NCI-H1930 (cell line): ENCODE results near the gene GEMIN4.
"Not testable (repeated sequence)": the region's sequence is repeated elsewhere in the genome, so short reads cannot be mapped to it uniquely, and the experiment has no call there.

Source experiments
- DNase-seq, 2 experiments: peaks; one replicate each; lab custom pipeline; 2025; lab: John Stamatoyannopoulos, UW

GEMIN4 gene

DNA sequence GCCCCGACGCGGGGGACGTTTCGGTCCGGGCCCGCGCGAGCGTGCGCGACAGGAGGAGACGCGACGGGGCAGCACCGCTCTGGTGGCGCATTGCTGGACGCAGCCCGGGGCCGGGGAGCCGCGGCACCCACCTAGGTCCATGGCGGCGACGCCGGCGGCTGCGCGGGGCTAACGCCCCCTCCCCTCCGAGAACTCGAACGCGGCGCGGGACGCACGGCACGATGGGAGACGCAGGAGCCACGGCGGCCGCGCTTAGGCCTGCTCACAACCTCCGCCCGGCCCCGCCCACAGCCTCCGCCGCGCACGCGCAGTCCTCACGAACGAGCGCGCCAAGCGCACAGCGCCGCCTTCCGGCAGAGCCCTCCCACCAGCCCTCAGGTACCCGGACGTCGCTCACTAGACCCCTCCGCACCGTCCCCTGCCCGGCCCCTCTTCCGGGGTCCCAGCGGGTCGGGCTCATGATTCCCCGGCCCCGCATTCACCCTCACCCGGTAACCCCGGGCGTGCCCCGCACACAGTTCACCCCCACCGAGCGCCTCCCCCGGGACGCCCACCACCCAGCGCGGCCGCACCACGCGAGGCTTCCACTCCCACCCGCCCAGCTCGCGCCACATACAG lies at the start of gene GEMIN4:
GEMIN4 (minus strand) TSS at position 263 of the 618 bp plus-strand sequence; CDS start at position 141, 122 bp downstream.
- DNase-seq, result peak; percentile 88 to 93

DNA sequence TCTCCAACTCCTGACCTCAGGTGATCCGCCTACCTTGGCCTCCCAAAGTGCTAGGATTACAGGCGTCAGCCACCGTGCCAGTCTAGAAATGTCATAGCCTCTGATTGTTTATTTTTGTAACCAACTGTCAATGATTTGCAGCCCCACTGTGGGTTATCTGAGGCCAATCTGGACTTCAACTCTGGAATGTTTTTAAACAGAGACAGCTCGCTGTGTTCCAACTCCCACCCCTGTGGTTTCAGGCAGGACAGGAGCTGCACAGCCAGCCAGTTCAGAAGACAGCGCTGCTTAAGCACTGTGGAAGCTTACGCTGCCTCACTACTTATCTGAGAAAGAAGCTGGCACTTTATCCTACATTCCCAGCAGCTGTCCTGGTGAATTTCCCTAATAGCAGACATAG lies 49.6 kb upstream of the GEMIN4 start:
- DNase-seq, result no peak

DNA sequence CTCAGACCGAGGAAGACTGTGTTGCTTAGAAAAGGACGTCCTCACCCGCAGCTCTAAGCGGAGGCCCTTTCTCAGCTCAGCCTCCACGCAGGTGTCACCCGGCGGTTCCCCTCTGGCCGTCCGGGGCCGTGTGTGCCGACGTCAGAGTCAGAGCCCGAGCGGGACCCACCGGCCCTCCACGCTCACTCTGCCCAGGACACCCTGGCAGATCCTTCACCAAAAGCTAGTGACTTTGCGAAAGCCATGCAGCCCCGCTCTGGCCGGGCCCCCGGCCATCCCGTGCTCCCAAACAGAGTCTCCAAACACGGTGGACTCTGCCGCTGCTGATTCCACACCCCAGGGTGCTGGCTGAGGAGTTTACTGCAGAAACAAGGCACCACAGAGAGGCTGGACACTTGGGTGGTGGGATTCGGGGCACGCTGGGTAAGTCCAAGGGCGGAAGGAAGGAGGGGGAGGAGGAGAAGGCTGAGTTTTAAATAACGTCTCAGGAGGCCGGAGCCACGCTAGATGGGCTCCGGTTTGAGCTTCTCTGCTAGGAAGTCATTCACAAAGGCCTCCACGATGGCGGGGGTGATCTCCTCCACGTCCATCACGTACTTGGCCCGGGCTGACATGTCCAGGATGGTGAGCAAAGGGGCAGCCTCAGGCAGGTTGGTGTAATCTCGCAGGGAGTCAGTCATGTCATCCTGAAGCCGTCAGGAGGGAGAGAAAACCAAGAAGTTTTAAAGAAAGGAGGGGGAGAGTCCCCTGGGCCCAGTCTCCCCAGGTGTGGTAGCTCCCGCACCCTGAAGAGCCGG lies 48.6 kb upstream of the GEMIN4 start:
- no peak for DNase-seq

GRCh38 chr17:799261-799660 lies 47.2 kb upstream of the GEMIN4 start:
- DNase-seq, result no peak

DNA sequence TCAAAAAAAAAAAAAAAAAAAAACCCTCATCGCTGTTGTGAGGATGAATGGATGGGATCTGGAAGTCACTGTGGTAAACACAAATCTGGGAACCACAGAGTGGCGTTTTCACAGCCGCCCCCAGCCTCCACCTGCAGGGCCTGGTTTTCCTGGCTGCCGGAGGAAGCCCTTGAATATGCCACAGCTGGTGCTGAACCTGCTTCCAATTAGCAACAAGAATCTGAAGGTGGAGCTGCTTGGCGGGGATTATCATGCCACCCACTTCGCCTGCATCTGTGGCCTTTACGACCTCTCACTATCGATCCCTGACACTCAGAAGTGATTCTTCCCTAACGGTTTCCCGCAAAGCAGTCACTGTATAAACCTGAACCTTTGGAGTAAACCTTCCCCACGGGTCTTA lies 46.2 kb upstream of the GEMIN4 start:
- DNase-seq, result no peak

GRCh38 chr17:797236-797840 lies 45.3 kb upstream of the GEMIN4 start:
- no peak for DNase-seq

- DNase-seq, result no peak
These were observed 44.5 kb upstream of the GEMIN4 start for GRCh38 chr17:796609-797008.

DNA sequence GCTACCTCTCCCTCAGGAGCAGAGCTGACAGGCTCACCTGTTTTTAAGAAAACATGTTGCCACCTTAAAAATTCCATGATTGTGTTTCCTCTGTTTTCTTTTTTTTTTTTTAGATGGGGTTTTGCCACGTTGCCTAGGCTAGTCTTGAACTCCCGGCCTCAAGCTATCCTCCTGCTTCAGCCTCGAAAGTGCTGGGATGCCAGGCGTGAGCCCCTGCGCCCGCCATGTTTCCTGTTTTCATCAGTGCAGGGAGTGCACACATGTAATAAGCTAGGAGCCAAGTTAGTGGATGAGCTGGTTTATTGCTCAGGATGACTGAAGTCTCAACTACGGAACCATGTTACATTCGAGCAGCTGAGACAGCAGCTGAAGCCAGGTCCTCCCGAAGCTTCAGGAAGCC lies 43.7 kb upstream of the GEMIN4 start:
- no peak for DNase-seq

DNA sequence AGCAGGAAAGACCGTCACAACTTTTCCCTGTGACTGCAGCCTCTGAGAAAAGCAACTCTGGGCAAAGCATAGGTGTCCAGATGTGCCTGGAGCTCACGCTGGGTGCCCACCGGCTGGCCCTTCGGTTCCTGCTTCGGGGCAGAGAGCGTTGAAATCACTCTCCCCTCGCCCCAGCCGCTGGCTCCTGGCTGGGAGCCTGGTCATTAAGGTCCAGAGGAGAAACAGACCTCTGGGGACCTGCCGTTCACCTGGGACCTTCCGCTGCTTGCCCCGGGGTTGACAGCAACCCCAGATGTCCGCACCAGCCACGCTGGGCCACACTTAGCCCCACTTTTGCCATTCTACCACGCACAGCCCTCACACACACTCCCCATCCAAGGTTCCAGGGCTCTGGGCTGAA lies 43.2 kb upstream of the GEMIN4 start:
- DNase-seq, result no peak

- DNase-seq, result peak in 1 of 2 experiments; percentile 17
These were observed 42.8 kb upstream of the GEMIN4 start for GRCh38 chr17:794876-795275.

- no peak for DNase-seq
These were observed 40.2 kb upstream of the GEMIN4 start for GRCh38 chr17:792277-792676.

GRCh38 chr17:791829-792228 lies 39.8 kb upstream of the GEMIN4 start:
- no peak for DNase-seq

DNA sequence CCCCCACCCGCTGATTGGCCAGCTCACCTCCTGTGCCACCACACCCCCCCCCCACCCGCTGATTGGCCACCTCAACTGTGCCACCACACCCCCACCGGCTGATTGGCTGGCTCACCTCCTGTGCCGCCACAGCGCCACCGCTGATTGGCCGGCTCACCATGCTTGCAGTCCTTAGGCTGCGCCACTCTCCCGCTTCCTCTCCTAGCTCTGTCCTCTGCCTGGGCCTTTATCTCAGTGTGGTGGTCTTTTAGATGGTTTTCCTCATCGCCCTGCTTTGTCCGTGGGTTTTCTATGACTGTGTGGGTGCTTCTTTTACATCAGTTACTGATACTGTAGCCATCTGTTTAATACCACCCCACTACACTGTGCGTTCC lies 38.8 kb upstream of the GEMIN4 start:
- not testable (repeated sequence) for DNase-seq

DNA sequence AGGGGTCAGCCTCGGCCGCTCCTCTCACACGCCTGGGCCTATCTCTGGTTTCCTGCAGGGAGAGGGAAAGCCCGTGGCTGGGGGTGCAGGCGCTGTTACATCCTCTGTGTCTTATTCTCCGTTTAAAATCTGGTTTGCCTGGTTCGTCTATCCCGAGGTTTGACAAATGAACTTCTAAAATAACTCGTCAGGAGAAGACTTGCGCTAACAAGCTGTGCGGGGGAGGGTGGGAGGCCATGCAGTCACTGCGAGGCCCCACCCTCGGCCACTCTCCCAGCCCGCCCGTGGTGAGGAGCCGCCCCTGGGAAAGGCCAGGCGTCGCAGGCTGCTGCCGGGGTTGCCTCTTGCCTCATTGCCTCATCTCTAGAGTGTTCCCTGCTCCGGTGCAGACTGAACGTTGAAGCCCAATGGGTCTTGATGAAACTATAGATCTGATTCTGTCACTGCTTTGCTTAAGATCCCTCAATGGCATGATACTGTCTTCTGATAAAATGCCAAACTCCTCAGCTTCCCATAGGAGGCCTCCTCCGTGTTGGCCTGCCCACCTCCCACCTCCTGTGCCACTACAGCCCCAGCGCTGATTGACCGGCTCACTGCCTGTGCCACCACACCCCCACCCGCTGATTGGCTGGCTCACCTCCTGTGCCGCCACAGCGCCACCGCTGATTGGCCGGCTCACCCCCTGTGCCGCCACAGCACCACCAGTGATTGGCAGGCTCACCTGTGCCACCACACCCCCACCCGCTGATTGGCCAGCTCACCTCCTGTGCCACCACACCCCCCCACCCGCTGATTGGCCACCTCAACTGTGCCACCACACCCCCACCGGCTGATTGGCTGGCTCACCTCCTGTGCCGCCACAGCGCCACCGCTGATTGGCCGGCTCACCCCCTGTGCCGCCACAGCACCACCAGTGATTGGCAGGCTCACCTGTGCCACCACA lies 38.1 kb upstream of the GEMIN4 start:
- DNase-seq, result not testable (repeated sequence)

GRCh38 chr17:789160-789840 lies 37.2 kb upstream of the GEMIN4 start:
- no peak for DNase-seq

GRCh38 chr17:788551-788950 lies 36.5 kb upstream of the GEMIN4 start:
- DNase-seq, result no peak

DNA sequence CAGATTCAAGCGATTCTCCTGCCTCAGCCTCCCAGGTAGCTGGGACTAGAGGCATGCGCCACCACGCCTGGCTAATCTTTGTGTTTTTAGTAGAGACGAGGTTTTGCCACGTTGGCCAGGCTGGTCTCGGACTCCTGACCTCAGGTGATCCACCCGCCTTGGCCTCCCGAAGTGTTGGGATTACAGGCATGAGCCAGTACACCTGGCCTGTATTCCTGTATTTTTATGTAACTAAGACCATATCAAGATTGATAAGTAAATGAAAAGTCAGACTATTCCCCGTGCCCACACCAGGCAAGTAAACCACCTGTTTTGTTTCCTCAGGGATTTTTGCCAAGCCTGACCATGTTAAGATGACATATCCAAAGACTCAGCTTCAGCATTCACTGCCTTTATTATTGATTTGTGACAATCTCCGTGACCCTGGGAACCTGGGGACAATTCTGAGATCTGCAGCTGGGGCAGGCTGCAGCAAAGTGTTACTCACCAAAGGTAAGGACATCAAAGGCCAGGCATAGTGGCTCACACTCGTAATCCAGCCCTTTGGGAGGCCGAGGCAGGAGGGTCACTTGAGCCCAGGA lies 35.7 kb upstream of the GEMIN4 start:
- no peak for DNase-seq

DNA sequence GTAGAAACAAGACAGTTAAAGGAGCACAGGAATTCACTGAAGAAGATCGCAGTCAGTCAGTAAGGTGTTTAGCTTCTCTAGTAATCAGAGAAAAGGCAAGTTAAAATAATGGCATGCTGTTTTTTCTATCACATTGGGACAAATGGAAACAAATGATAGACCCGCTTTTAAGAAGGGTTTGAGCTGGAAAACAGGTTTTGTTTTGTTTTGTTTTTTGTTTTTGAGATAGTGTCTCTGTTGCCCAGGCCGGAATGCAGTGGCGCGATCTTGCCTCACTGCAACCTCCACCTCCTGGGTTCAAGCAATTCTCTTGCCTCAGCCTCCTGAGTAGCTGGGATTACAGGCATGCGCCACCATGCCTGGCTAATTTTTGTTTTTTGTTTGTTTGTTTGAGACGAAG lies 33.8 kb upstream of the GEMIN4 start:
- DNase-seq, result not testable (repeated sequence)

GRCh38 chr17:784143-784542 lies 32.1 kb upstream of the GEMIN4 start:
- no peak for DNase-seq

- peak; percentile 56 to 88 for DNase-seq
These were observed 30.0 kb upstream of the GEMIN4 start, which contains the start of the genes GLOD4 and MRM3 for GRCh38 chr17:781805-782731. TSS of gene GLOD4 (minus strand) at chr17:782280. CDS start at chr17:782255, 25 bp downstream. TSS of gene MRM3 (plus strand) at chr17:782353. CDS start at chr17:782379, 26 bp downstream.
